ENCODE data around the gene ANKRD11. TPM values are rescaled to one million over a fixed set of nuclear protein-coding genes. Genes with fewer than 3 reads are reported as not detected.

The ANKRD11 gene
- total RNA-seq, 1 experiment from 2014 or later, result 242 TPM

DNA sequence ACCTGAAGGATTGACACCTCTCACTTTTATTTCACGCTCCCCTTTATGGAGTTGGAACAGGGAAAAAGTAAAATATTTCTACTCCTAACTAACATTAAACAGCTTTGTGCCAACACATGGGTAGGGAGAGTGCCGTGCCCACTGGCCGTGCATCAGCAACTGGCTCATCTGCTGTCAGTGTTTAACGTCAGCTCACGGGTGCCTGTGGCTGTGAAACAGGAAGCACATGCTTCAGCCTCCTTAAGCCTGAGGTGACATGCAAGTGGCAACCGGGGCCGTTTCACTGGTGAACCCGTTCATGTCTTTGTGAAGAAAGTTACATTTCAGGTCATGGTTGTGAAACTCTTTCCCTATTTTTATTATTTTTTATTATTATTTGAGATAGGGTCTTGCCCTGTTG, 21.0 kb upstream of the ANKRD11 start:
- Mint-ChIP-seq H3K4me1 (ENCODE audit: low read depth, unreplicated experiment) (peaks cover 3% of the 10 kb centered on the region), H3K36me3 (ENCODE audit: insufficient read depth, unreplicated experiment) (peaks cover 68% of the 10 kb centered on the region), H3K9me3 (ENCODE audit: low read depth, unreplicated experiment) (no peaks in the 10 kb centered on the region), H3K27ac (ENCODE audit: unreplicated experiment) (no peak overlapping the region), H3K4me3 (ENCODE audit: low read depth, unreplicated experiment) (no peak overlapping the region), H3K27me3 (ENCODE audit: unreplicated experiment) (no peaks in the 10 kb centered on the region)
- TF ChIP-seq, protein P1, sequence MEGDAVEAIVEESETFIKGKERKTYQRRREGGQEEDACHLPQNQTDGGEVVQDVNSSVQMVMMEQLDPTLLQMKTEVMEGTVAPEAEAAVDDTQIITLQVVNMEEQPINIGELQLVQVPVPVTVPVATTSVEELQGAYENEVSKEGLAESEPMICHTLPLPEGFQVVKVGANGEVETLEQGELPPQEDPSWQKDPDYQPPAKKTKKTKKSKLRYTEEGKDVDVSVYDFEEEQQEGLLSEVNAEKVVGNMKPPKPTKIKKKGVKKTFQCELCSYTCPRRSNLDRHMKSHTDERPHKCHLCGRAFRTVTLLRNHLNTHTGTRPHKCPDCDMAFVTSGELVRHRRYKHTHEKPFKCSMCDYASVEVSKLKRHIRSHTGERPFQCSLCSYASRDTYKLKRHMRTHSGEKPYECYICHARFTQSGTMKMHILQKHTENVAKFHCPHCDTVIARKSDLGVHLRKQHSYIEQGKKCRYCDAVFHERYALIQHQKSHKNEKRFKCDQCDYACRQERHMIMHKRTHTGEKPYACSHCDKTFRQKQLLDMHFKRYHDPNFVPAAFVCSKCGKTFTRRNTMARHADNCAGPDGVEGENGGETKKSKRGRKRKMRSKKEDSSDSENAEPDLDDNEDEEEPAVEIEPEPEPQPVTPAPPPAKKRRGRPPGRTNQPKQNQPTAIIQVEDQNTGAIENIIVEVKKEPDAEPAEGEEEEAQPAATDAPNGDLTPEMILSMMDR (IDR thresholded peaks at IDR 0.05; ENCODE audit: unreplicated experiment), result no peak
- no peak for DNase-seq
- CTCF ChIA-PET, result interaction anchor here (0.9 kb wide), 1 partner anchor 179 kb away, joined by 3 read pairs; no protein-coding TSS in a partner anchor
- BruUV-seq (replicated peaks), result no TSS peak
- intact Hi-C loops (cut with micrococcal nuclease; ENCODE audit: unreplicated experiment), result no loop called here

DNA sequence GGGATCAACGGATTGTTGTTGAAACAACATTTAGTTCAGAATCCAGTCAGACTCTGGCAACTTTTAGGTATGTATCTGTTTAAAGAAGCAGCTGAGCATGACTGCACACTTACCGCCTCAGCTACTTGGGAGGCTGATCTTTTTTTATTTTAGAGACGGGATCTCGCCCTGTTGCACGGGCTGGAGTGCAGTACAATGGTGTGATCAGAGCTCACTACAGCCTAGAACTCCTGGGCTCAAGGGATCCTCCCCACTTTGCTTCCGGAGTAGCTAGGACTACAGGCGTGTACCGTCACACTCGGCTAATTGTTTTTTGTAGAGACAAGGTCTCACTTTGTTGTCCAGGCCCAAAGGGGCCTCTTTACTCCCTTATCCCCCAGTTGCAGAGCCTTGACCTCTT, 20.2 kb upstream of the ANKRD11 start:
- intact Hi-C loops (cut with micrococcal nuclease; ENCODE audit: unreplicated experiment), result no loop called here
- CTCF ChIA-PET, result no interaction called here
- peaks cover 12% of the 10 kb centered on the region for H3K4me1 Mint-ChIP-seq (ENCODE audit: low read depth, unreplicated experiment)
- H3K36me3 Mint-ChIP-seq (ENCODE audit: insufficient read depth, unreplicated experiment), result peaks cover 71% of the 10 kb centered on the region
- DNase-seq, result no peak
- H3K9me3 Mint-ChIP-seq (ENCODE audit: low read depth, unreplicated experiment), result no peaks in the 10 kb centered on the region
- H3K27me3 Mint-ChIP-seq (ENCODE audit: unreplicated experiment), result no peaks in the 10 kb centered on the region
- no TSS peak for BruUV-seq (replicated peaks)
- TF ChIP-seq, protein P1 (IDR thresholded peaks at IDR 0.05; ENCODE audit: unreplicated experiment), result no peak
- no peak overlapping the region for H3K27ac Mint-ChIP-seq (ENCODE audit: unreplicated experiment)
- H3K4me3 Mint-ChIP-seq (ENCODE audit: low read depth, unreplicated experiment), result peak overlapping the region; percentile 64

DNA sequence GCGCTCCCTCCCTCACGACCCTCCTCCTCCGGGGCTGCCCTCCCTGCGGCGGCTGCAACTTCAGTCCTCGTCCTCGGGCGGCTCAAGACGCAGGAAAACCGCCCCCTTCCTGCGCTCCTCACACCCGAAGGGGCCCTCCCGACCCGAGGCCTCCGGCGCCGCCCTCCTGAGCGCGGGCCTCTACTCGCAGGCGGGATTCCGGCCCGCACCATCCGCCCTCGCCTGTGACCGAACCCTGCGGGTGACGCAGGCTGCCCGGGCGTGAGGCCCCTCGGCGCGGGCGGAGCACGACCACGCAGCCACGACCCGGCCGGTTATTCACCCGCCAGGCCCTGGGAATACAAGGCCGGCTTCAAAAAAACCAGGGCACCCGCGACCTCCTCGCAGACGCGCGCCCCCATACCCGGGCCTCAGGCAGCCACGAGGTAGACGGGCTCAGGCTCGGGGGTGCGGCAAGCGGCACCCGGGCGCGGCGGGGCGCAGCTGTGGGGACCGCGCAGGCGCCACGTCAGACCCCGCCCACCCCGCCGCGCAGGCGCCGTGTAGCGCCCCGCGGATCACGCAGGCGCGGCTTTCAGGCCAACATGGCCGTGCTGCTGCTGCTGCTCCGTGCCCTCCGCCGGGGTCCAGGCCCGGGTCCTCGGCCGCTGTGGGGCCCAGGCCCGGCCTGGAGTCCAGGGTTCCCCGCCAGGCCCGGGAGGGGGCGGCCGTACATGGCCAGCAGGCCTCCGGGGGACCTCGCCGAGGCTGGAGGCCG, 17.7 kb upstream of the ANKRD11 start, which contains the start of gene SPG7:
TSS of gene SPG7 (plus strand) at position 570 of the 757 bp plus-strand sequence. CDS start at position 585, 15 bp downstream.
- intact Hi-C loops (cut with micrococcal nuclease; ENCODE audit: unreplicated experiment), result loop anchor here (5.0 kb wide), 1 partner anchor 176 kb away; no protein-coding TSS in a partner anchor
- BruUV-seq (replicated peaks), result no TSS peak
- Mint-ChIP-seq H3K4me1 (ENCODE audit: low read depth, unreplicated experiment) (peaks cover 20% of the 10 kb centered on the region), H3K27me3 (ENCODE audit: unreplicated experiment) (no peaks in the 10 kb centered on the region), H3K36me3 (ENCODE audit: insufficient read depth, unreplicated experiment) (peaks cover 67% of the 10 kb centered on the region), H3K4me3 (ENCODE audit: low read depth, unreplicated experiment) (peak within 1 kb of the TSS; percentile 64), H3K9me3 (ENCODE audit: low read depth, unreplicated experiment) (no peaks in the 10 kb centered on the region), H3K27ac (ENCODE audit: unreplicated experiment) (peak within 1 kb of the TSS; percentile 94)
- CTCF ChIA-PET, result interaction anchor here (0.6 to 2.5 kb wide), 9 partner anchors 17 to 237 kb away, joined by 3 to 8 read pairs (median 3); no protein-coding TSS in a partner anchor
- TF ChIP-seq, protein P1 (IDR thresholded peaks at IDR 0.05; ENCODE audit: unreplicated experiment), result no peak
- peak; percentile 96 for DNase-seq

DNA sequence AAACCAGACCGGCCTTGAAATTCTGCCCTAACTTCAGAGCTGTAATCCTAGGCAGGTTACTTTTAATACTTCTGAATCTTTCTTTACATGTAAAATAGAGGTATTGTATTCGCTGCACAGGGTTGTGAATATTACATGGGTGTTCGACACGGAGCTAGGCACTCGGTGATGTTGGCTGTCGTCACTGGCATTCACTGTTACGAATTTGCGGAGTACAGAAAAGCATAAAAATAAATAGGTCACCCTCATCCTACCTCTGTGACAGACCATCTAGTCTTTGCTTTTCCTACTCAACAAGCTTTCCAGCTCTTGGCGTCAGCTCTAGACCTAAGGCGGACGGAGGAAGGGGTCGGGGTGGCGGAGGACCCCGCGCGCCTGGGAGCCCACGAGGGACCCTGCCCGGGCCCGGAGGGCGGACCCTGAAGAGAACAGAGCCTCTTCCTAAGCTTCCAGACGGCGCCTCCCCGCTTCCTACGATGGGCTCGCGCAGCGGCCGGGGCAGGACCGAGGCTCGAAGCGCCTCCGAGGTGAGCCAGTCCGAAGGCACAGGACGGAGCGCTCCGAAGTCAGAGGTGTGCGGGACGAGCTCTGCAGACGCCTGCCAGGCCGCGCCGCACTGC, 17.0 kb upstream of the ANKRD11 start:
- H3K27me3 Mint-ChIP-seq (ENCODE audit: unreplicated experiment), result no peaks in the 10 kb centered on the region
- peaks cover 24% of the 10 kb centered on the region for H3K4me1 Mint-ChIP-seq (ENCODE audit: low read depth, unreplicated experiment)
- no peak for DNase-seq
- CTCF ChIA-PET, result interaction anchor here (1.0 to 2.5 kb wide), 5 partner anchors 12 to 191 kb away, joined by 3 to 8 read pairs (median 5); no protein-coding TSS in a partner anchor
- intact Hi-C loops (cut with micrococcal nuclease; ENCODE audit: unreplicated experiment), result loop anchor here (5.0 kb wide), 1 partner anchor 175 kb away; no protein-coding TSS in a partner anchor
- no peaks in the 10 kb centered on the region for H3K9me3 Mint-ChIP-seq (ENCODE audit: low read depth, unreplicated experiment)
- H3K27ac Mint-ChIP-seq (ENCODE audit: unreplicated experiment), result peak overlapping the region; percentile 94
- H3K36me3 Mint-ChIP-seq (ENCODE audit: insufficient read depth, unreplicated experiment), result peaks cover 71% of the 10 kb centered on the region
- peak overlapping the region; percentile 64 for H3K4me3 Mint-ChIP-seq (ENCODE audit: low read depth, unreplicated experiment)
- TF ChIP-seq, protein P1 (IDR thresholded peaks at IDR 0.05; ENCODE audit: unreplicated experiment), result no peak
- no TSS peak for BruUV-seq (replicated peaks)

All from Calu3 (cell line).